RWPE2 (cell line): ENCODE measurements around the gene CNGA4.

Source experiments
- ATAC-seq: fragments of 200-7000 bp; cut with Tn5 transposase; 3 replicates; pipeline ENCODE4 v1.9.1; 2021; ENCODE audit warnings: low read depth
- DNase-seq: peaks from one replicate; pipeline ENCODE4 v3.0.0-alpha.2; 2020; ENCODE audit warnings: low spot score
- H3K27ac ChIP-seq: fragments of 450-650 bp; 2 replicates; pipeline ENCODE4 v1.5.1; 2017; ENCODE audit warnings: mild to moderate bottlenecking; ENCODE audit not compliant: poor library complexity, severe bottlenecking
- H3K27me3 ChIP-seq: fragments of 250-450 bp; sonication (Bioruptor Pico); 2 replicates; pipeline ENCODE4 v1.5.1; 2021; ENCODE audit warnings: mild to moderate bottlenecking, moderate library complexity; ENCODE audit not compliant: insufficient read depth, poor library complexity, severe bottlenecking
- H3K36me3 ChIP-seq: fragments of 250-450 bp; sonication (Bioruptor Pico); 2 replicates; pipeline ENCODE4 v1.5.1; 2020; ENCODE audit warnings: low read depth, mild to moderate bottlenecking, moderate library complexity
- H3K4me1 ChIP-seq: fragments of 250-450 bp; sonication (Bioruptor Pico); 2 replicates; pipeline ENCODE4 v1.5.1; 2021; ENCODE audit warnings: mild to moderate bottlenecking, moderate library complexity; ENCODE audit not compliant: insufficient read depth, poor library complexity, severe bottlenecking
- H3K4me3 ChIP-seq: fragments of 250-450 bp; sonication (Bioruptor Pico); 2 replicates; pipeline ENCODE4 v1.5.1; 2021; ENCODE audit warnings: mild to moderate bottlenecking, moderate library complexity; ENCODE audit not compliant: severe bottlenecking
- H3K9me3 ChIP-seq: fragments of 250-450 bp; sonication (Bioruptor Pico); 2 replicates; pipeline ENCODE4 v1.5.1; 2021; ENCODE audit warnings: mild to moderate bottlenecking, moderate library complexity; ENCODE audit not compliant: severe bottlenecking
- CTCF ChIP-seq: fragments of 450-650 bp; IDR thresholded peaks from one replicate; pipeline ENCODE4 v1.5.1; 2017; ENCODE audit warnings: mild to moderate bottlenecking, moderate library complexity; ENCODE audit not compliant: poor library complexity, severe bottlenecking

CNGA4 gene

GRCh38 chr11:6283453-6284023, 44.6 kb downstream of the CNGA4 start:
- no peaks in the 10 kb centered on the region for H3K36me3 ChIP-seq
- no peak for TF ChIP-seq CTCF
- ATAC-seq: no peak
- no peaks in the 10 kb centered on the region for H3K27me3 ChIP-seq
- DNase-seq: no peak
- H3K4me1 ChIP-seq: peaks cover 9% of the 10 kb centered on the region
- no peak overlapping the region for H3K27ac ChIP-seq
- no peaks in the 10 kb centered on the region for H3K9me3 ChIP-seq
- no peak overlapping the region for H3K4me3 ChIP-seq

GRCh38 chr11:6284250-6284649, 45.4 kb downstream of the CNGA4 start:
- peaks cover 12% of the 10 kb centered on the region for H3K4me1 ChIP-seq
- H3K27me3 ChIP-seq: no peaks in the 10 kb centered on the region
- ATAC-seq (no peak), DNase-seq (no peak)
- no peak for TF ChIP-seq CTCF
- H3K27ac ChIP-seq: no peak overlapping the region
- H3K36me3 ChIP-seq: no peaks in the 10 kb centered on the region
- H3K9me3 ChIP-seq: no peaks in the 10 kb centered on the region
- no peak overlapping the region for H3K4me3 ChIP-seq

- peaks cover 12% of the 10 kb centered on the region for H3K4me1 ChIP-seq
- no peak for ATAC-seq
- no peak overlapping the region for H3K4me3 ChIP-seq
- no peak for DNase-seq
- H3K27ac ChIP-seq: no peak overlapping the region
- no peak for TF ChIP-seq CTCF
- H3K36me3 ChIP-seq: no peaks in the 10 kb centered on the region
- no peaks in the 10 kb centered on the region for H3K27me3 ChIP-seq
- no peaks in the 10 kb centered on the region for H3K9me3 ChIP-seq
Observed at GRCh38 chr11:6285019-6285418, 46.1 kb downstream of the CNGA4 start.
